GM21786 (cell line): ENCODE data around the gene MPPED1.

Source experiments
- ATAC-seq: cut with Tn5 transposase; IDR thresholded peaks from one replicate; pipeline ENCODE4 v1.9.1; 2021; ENCODE audit not compliant: unreplicated experiment

MPPED1 gene

DNA sequence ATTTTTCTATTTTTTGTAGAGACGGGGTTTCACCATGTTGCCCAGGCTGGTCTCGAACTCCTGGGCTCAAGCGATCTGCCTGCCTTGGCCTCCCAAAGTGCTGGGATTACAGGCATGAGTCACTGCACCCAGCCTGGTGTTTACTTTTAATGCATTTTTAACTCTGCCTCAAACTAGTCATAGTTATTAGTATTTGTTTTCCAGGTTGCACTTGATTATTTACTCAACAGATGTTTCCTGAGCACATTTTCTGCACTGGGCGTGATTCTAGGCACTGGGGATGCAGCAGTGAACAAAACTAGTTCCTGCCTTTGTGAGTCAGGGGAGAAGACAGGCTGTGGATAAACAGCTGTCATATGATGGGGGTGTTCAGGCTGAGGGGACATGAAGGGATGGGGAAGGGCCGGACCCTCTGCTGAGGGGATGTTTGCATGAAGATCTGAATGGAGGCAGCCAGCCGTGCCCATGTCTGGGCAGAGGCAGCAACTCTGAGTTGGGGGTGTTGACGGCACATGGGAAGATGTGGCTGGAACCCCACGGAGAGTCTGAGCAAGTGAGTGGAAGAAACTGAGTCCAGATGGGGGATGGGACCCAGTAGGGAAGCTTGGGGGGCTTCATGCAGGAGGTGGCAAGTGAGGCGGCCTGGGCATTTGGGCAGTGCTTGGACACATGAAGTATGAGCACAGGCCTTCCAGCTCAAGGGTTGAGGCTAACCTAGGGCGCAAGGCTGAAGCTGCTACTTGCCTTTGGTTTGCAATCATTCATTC lies 34.4 kb downstream of the MPPED1 start:
- no peak for ATAC-seq

DNA sequence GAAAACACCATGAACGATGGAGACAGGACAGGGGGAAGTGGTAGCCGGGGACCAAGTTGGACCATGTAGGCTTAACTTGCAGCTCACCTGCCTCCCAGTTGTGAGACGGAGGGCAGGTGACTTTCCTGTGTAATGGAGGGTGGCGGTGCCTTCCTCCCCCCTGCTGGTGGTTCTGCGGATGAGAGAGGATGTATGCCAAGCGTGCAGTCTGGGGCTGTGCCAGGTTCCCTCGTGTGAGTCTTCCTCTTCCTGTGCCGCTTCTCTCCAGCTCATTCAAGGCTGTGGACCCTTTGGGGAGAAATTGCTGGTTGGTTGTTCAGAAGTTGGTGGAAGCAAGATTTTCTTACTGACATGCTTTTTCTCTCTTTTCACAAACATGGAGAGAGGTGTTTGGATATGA lies 35.1 kb downstream of the MPPED1 start:
- no peak for ATAC-seq

DNA sequence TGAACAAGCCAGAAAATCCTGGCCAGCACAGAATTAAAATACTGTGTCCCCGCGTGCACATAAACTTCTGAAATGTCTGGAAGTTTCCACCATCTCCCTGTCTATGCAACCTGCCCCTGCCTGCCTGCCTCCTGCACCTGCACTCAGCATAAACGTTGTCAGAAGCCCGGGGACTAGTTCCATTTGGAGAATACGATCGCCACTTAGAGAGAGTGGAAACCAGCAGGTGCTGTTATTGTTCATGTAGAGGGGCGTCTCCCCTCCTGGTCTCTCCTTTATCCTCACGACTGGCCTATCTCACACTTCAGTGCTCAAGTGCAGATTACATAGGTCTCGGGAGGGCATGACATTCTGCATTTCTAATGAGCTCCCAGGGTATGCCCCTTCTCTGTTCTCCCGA lies 35.6 kb downstream of the MPPED1 start:
- ATAC-seq, result no peak

GRCh38 chr22:43448048-43448447 lies 36.2 kb downstream of the MPPED1 start:
- ATAC-seq, result no peak

- ATAC-seq, result no peak
Measured at GRCh38 chr22:43449205-43449830, 37.5 kb downstream of the MPPED1 start.

DNA sequence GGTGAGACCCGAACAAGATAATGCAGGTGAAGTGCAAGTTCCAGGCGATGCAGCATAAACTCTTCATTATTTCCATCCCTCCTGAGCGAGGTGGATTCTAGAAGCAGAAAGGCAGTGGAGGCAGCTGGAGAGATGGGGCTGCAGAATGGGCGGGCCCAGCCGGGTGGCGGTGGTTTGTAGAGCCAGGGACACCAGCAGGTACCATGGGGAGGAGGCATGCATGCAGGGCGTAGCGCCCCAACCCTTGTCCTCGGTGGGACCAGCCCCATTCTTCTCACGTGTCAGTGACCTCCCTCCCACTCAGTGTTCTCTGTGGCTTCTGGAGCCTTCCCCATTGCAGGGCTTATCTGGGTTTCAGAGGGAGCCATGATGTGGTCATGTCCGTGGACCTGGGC lies 38.0 kb downstream of the MPPED1 start:
- ATAC-seq, result no peak

GRCh38 chr22:43451371-43452050 lies 39.7 kb downstream of the MPPED1 start:
- ATAC-seq, result no peak

DNA sequence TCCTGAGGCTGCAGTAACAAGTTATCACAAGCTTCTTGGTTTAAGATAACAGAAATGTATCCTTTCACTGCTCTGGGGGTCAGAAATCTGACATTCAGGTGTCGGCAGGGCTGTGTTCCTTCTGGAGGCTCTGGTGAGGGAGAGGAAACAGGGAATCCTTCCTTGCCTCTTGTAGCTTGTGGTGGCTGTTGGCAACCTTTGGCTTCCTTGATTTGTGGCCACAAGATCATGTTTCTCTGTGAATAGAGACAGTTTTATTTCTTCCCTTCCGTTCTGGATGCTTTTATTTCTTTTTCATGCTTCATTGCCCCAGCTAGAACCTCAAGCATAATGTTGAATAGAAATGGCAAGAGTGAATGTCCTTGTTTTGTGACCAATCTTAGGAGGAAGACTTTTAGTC lies 44.0 kb downstream of the MPPED1 start:
- ATAC-seq, result no peak

DNA sequence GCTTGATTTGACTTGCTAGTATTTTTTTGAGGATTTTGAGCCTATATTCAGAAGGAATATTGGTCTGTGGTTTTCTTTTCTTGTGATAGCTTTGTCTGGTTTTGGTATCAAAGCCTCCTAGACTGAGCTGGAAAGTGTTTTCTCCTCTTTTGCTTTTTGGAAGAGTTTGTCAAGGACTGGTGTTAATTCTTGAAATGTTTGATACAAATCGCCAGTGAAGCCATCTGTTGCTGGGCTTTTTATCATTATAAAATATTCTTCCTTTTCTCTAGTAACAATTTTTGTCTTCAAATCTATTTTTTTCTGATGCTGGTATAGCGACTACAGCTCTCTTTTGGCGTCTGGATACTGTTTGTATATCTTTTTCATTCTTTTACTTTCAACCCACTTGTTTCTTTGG lies 45.2 kb downstream of the MPPED1 start:
- no peak for ATAC-seq

GRCh38 chr22:43462701-43463100 lies 50.9 kb downstream of the MPPED1 start:
- no peak for ATAC-seq

DNA sequence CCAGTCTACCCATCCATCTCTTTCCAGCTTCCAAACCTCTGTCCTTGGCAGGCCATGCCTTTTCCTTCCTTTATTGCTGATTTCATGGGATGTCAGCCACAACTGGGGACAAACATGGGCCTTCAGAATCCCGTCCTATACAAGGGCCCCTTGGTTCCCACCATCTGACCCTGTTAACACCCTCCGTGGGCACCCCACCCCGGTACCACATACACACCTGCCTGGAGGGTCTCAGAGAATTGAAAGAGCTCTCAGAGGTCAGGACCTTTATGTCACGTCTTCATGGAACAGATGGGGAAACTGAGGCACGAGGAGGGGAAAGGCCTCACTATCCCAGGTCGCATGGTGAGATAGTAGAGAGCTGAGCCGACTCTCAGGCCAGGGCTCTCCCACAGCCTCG lies 53.0 kb downstream of the MPPED1 start:
- no peak for ATAC-seq

- no peak for ATAC-seq
Measured at GRCh38 chr22:43465291-43466015, 53.6 kb downstream of the MPPED1 start.

DNA sequence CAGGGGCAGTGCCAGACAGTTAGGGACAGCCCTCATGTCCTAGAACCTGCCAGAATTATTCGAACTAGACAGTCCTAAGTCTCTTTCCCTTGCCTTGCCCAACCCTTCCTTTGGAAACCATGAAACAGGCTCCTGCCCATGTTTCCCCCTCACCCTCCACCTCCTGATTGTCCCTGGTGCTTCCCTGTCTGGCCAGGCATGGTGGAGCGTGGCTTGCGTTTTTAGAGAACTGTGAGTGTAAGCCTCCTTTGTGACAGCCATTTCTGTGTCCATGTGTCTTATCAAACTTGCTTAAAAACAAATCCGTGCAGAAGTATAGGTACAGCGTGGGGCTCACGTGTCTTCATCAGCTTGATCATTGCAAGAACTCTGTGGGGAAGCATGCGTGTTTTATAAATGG lies 54.9 kb downstream of the MPPED1 start:
- ATAC-seq, result no peak

DNA sequence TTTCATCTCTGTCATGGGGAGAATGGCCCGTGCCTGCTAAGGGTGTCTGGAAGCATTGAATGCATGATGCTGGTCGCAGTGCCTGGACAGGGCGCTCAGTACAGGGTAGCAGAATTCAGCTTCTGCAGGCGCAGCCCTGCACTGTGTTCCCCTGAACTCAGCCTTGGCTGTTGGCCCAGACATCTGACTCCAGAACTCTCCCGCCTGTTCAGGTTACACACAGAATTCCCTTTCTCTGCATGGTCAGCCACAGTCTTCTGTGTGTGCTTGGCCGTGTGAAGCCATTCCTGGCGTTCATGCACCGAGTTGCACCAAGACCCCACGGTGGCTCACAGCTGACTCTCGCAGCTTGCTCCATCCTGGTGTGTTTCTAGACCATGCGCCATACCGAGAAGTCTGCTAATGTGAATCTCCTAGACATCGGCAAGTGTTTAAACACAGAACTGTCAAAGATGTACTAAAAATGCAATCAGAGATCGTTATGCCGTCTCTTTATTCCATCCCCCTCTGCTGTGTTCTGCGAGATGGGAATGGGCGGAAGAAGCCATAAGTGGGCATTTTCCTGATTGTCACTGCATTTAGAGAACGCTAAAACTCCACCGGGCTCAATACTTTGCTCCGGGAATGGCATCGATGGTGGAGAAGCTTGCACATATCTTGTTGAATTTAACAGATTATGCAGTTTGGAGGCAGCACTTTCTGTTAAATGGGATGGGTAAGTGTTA lies 55.6 kb downstream of the MPPED1 start:
- no peak for ATAC-seq

- ATAC-seq, result no peak
Measured at GRCh38 chr22:43470253-43470652, 58.4 kb downstream of the MPPED1 start.

GRCh38 chr22:43470941-43471585 lies 59.2 kb downstream of the MPPED1 start:
- ATAC-seq, result no peak

DNA sequence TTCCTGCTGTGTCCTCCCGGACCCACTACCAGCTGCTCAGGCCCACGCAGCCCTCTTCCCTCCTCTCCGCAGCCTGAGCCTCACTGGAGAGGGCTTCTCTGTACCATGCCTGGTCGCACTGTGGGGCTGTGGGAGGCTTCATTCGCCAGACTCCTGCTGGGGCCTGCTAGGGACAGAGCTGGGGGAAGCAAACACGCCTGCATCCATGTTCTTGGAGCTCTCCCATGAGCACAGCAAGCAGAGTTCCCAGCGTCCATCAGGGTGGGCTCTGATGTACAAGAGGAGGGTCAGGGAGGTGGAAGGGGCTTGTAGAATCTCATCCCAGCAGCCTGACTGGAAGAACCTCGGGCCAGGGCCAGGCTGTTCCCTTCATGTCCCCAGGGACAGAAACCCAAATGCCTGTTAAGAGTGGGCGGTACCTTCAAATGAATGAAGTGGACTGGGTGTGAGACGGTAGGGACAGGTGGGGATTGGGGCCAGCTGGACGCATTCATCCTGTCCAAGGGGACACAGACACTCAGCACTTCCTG lies 59.9 kb downstream of the MPPED1 start:
- no peak for ATAC-seq

- no peak for ATAC-seq
Measured at GRCh38 chr22:43473031-43473430, 61.2 kb downstream of the MPPED1 start.

DNA sequence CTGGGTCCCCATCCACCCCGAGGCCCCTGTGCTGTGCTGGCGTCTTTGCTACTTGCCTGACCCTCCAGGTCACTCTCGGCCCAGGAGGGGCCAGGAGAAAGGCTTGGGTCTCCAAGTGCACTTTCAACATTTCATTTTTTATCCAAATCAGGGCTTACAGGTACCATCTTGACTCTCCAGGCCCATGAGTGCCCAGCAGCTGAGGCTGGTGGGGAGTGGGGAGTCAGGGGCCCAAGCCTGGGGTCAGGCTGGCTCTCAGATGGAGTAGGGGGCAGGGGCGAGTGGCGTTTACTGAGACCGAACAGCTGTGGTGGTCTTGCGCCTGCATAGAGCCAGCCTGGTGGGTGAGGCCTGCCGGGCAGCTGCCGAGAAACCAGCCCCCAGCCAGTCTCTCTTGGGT lies 61.6 kb downstream of the MPPED1 start:
- ATAC-seq, result no peak
